GM21447 (cell line): ENCODE results near the gene TIMM29.
A peak's percentile ranks its signal among the peaks of the same experiment; 100 is the strongest.

Experiments used
- ATAC-seq: cut with Tn5 transposase; IDR thresholded peaks from one replicate; pipeline ENCODE4 v1.9.1; 2021; ENCODE audit not compliant: unreplicated experiment

The TIMM29 gene

DNA sequence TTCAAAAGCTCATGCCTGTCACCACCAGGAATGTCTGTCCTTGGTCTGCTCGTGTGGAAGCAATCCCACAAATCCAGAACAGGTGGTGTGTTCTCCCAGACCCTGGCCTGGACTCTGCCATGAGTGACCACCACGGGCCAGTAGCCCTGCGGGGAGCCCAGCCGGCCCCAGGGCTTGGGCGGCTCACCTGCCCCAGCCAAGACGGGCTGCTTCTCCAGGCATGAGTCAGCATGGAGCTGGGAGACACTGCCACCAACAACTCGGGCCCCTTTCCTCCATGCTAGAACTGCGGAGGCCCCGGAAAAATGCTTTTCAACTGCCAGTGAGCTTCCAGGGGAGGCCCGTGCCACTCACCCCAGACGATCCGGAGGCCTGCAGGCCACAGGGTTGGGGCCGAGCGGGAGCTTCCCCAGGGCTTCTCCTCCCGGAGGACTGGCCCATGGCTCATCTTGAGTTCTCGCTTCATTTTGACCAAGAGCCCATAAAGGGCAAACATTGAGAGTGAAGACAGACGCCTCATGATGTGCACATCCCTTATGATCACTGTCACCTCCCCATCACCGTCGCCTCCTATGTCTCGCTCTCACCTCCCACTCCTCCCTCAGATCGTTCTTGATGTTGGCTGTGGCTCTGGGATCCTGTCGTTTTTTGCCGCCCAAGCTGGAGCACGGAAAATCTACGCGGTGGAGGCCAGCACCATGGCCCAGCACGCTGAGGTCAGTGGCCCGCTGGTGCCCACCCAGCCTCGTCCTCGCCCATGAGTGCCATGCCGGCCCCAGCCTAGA lies 16.8 kb upstream of the TIMM29 start:
- no peak for ATAC-seq

- no peak for ATAC-seq
These were observed 16.0 kb upstream of the TIMM29 start for GRCh38 chr19:10912619-10913018.

DNA sequence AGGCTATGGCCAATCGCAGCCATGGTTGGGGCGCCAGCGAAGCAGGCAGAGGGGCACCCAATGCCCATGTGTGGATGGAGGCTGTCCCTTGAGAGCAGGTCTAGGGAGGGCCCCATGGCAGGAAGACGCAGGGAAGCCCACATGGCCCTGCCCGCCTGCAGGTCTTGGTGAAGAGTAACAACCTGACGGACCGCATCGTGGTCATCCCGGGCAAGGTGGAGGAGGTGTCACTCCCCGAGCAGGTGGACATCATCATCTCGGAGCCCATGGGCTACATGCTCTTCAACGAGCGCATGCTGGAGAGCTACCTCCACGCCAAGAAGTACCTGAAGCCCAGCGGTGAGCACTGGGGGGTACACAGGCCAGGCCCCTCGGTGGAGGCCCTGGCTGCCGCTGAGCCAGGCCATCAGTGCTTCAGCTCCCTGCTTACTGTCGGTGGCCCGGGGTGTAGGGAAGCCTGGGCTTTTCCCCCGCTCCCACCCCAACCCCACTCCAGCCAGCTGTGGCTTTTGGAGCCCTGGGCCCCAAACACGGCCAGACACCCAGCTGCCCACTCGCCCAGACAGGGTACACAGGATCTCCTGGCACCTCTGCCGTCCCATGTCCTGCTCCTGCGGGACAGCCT lies 14.8 kb upstream of the TIMM29 start:
- no peak for ATAC-seq

GRCh38 chr19:10915130-10916091 lies 13.2 kb upstream of the TIMM29 start:
- ATAC-seq, result no peak

GRCh38 chr19:10916602-10917001 lies 12.0 kb upstream of the TIMM29 start:
- no peak for ATAC-seq

DNA sequence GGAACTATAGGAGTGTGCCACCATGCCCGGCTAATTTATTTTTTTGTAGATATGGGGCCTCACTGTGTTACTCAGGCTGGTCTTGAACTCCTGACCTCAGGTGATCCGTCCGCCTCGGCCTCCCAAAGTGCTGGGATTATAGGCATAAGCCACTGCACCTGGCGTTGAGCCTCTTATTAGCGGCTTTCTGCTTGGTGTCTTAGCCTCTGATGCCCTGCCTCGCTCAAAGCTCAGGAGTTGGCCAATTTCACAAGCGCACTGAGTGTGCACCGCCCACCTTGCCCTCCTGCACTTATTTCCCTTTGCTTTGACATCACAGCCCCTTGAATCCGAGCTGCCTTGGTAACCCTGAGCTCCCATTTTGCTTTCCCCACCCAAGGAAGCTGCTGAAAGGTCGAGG lies 10.3 kb upstream of the TIMM29 start:
- no peak for ATAC-seq

DNA sequence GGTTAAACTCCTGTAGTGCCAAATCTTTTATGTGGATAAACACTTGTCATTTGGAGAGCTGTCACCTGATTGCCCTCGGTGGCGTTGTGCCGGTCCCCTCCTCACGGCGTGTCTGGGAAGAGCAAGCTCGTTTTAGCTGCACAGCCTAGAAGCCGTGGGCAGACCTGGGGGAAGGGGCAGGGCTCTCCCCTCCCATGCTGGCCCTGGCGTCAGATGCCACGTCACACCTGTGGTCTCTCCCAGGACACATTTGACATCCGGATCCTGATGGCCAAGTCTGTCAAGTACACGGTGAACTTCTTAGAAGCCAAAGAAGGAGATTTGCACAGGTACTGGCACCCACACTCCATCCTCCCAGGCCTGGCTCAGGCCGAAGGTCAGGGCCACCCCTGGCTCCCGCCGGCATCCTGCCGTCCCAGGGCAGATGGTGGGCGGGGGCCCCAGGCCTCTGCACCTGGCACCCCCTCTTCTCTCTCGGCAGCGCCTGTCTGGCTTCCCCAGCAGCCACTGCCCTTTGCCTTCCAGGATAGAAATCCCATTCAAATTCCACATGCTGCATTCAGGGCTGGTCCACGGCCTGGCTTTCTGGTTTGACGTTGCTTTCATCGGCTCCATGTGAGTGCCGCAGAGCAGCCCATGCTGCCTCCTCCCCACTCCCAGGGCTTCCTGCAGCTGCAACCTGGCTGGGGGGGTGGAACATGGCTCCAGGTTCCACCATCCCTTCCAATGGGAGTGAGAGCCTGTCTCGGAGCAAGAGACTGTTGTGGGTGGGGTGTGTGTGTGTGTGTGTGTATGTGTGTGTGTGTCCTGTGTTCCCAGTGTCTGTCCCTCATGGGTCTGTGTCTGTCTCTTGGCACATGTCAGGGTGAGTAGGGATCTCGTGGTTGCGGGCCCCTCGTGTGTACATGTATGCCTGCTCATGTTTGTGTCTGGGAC lies 9.0 kb upstream of the TIMM29 start:
- no peak for ATAC-seq

- no peak for ATAC-seq
These were observed 8.3 kb upstream of the TIMM29 start for GRCh38 chr19:10920288-10920655.

- no peak for ATAC-seq
These were observed 7.8 kb upstream of the TIMM29 start for GRCh38 chr19:10920781-10921180.

DNA sequence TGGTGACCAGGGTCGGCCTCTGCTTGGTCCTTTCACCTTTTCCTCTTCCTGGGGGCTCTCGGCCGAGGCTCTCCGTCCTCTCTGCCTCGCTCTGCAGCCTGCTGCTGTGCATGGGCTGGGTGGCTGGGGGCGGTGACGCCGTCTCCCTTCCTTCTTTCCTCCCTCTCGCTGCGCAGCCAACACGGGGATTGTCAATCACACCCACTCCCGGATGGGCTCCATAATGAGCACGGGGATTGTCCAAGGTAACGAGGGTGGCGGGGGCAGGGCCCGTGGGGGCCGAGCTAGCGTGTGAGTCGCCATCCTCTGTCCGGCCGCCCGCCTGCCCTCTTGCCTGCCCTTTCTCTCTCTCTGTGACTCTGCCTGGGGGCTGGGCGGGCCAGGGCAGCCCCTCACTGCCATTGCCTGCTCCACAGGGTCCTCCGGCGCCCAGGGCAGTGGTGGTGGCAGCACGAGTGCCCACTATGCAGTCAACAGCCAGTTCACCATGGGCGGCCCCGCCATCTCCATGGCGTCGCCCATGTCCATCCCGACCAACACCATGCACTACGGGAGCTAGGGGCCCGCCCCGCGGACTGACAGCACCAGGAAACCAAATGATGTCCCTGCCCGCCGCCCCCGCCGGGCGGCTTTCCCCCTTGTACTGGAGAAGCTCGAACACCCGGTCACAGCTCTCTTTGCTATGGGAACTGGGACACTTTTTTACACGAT lies 7.3 kb upstream of the TIMM29 start:
- ATAC-seq, result no peak

DNA sequence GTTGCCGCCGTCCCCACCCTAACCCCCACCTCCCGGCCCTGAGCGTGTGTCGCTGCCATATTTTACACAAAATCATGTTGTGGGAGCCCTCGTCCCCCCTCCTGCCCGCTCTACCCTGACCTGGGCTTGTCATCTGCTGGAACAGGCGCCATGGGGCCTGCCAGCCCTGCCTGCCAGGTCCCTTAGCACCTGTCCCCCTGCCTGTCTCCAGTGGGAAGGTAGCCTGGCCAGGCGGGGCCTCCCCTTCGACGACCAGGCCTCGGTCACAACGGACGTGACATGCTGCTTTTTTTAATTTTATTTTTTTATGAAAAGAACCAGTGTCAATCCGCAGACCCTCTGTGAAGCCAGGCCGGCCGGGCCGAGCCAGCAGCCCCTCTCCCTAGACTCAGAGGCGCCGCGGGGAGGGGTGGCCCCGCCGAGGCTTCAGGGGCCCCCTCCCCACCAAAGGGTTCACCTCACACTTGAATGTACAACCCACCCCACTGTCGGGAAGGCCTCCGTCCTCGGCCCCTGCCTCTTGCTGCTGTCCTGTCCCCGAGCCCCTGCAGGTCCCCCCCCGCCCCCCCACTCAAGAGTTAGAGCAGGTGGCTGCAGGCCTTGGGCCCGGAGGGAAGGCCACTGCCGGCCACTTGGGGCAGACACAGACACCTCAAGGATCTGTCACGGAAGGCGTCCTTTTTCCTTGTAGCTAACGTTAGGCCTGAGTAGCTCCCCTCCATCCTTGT lies 6.5 kb upstream of the TIMM29 start:
- ATAC-seq, result no peak

- no peak for ATAC-seq
These were observed 6.0 kb upstream of the TIMM29 start for GRCh38 chr19:10922638-10923014.

- ATAC-seq, result no peak
These were observed 5.1 kb upstream of the TIMM29 start for GRCh38 chr19:10923260-10924112.

GRCh38 chr19:10924597-10924996 lies 4.0 kb upstream of the TIMM29 start:
- ATAC-seq, result no peak

DNA sequence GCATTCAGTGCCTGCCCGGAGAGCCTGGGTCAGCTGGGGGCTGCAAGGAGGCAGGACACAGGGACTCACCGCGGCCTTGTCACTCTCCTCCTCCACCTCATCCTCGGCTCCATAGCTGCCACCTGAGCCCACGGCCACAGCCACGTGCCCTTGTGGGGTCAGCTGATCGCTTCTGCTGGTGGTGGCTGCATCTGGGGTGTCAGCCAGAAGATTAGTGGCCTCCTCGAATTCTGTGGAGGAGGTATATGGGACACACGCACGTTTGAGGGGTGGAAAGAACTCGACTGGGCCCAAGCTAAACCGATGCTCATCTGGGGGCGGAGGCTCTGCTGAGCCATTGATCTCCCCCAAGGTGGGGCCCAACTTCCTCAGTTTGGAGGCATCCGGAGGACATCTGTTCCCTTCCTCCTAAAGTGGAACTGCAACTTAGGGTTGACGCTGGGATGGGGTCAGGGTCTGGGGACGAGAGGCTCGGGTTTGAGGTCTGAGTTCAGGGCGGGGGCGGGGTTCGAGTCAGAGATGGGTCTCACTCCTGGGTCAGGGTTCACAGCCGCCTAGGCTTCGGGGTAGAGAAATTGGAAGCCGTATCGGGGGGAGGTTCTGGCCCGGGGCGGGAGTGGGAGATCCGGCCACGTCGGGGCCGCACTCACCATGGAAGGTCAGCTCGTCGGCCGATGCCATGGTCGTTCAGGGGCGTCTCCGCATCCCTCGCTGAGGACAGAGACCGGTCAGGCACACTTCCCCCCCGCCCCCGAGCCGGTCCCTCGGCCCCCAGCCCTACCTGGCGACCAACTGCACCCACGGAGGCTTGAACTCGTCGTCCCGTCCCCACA lies 665 bp upstream of the TIMM29 start:
- peak; percentile 29 for ATAC-seq

- ATAC-seq, result no peak
These were observed 787 bp downstream of the TIMM29 start for GRCh38 chr19:10929402-10929794.

GRCh38 chr19:10935371-10936059 lies 6.9 kb downstream of the TIMM29 start:
- no peak for ATAC-seq
